OCI-LY1 (cell line): ENCODE results near the gene GLIS1.

Experiments
- H2AFZ ChIP-seq: fragments of 200-600 bp; sonication (generic), shearing (Covaris generic); 2 replicates; pipeline ENCODE4 v1.6.0; 2014; ENCODE audit warnings: antibody characterized with exemption, mild to moderate bottlenecking, low read length
- H3F3A ChIP-seq: fragments of 200-600 bp; sonication (generic), shearing (Covaris generic); 2 replicates; pipeline ENCODE4 v1.6.0; 2014; ENCODE audit warnings: mild to moderate bottlenecking, antibody characterized with exemption, low read length, moderate library complexity; ENCODE audit not compliant: insufficient read depth
- H3K27ac ChIP-seq: fragments of 200-600 bp; sonication (generic); 2 replicates; pipeline ENCODE4 v1.5.1; 2014; ENCODE audit warnings: low read length, mixed run types, mild to moderate bottlenecking, low read depth; ENCODE audit not compliant: poor library complexity, severe bottlenecking
- H3K27me3 ChIP-seq: fragments of 200-600 bp; sonication (generic); 2 replicates; pipeline ENCODE4 v1.6.0; 2014; ENCODE audit warnings: antibody characterized with exemption, mild to moderate bottlenecking, low read length, moderate library complexity; ENCODE audit not compliant: insufficient read depth
- H3K36me3 ChIP-seq: fragments of 200-600 bp; sonication (generic); 2 replicates; pipeline ENCODE4 v1.6.1; 2014; ENCODE audit warnings: mild to moderate bottlenecking, antibody characterized with exemption, low read length, moderate library complexity, mixed read lengths; ENCODE audit not compliant: insufficient read depth
- H3K4me1 ChIP-seq: fragments of 200-600 bp; sonication (generic); 2 replicates; pipeline ENCODE4 v1.5.1; 2014; ENCODE audit warnings: mild to moderate bottlenecking, low read length, moderate library complexity; ENCODE audit not compliant: insufficient read depth, severe bottlenecking
- H3K4me2 ChIP-seq: fragments of 200-600 bp; sonication (generic), shearing (Covaris generic); 2 replicates; pipeline ENCODE4 v1.6.1; 2014; ENCODE audit warnings: low read length
- H3K4me3 ChIP-seq: fragments of 200-600 bp; sonication (generic); 2 replicates; pipeline ENCODE4 v1.5.1; 2014; ENCODE audit warnings: low read length, low read depth, mild to moderate bottlenecking, mixed read lengths; ENCODE audit not compliant: poor library complexity, severe bottlenecking
- H3K79me2 ChIP-seq: fragments of 200-600 bp; shearing (Covaris generic); 2 replicates; pipeline ENCODE4 v1.6.1; 2016; ENCODE audit warnings: mixed run types, low read length, mixed read lengths; ENCODE audit not compliant: insufficient read depth
- H3K9ac ChIP-seq: fragments of 200-600 bp; sonication (generic), shearing (Covaris generic); 2 replicates; pipeline ENCODE4 v1.6.1; 2014; ENCODE audit warnings: mild to moderate bottlenecking, low read length, mixed read lengths
- H3K9me2 ChIP-seq: fragments of 200-600 bp; sonication (generic), shearing (Covaris generic); 2 replicates; pipeline ENCODE4 v1.6.1; 2014; ENCODE audit warnings: low read depth, mild to moderate bottlenecking, low read length, mixed read lengths
- H3K9me3 ChIP-seq: fragments of 200-600 bp; shearing (Covaris generic); 2 replicates; pipeline ENCODE4 v1.6.1; 2014; ENCODE audit warnings: low read length, mixed read lengths
- H4K20me1 ChIP-seq: fragments of 200-600 bp; sonication (generic), shearing (Covaris generic); 2 replicates; pipeline ENCODE4 v1.6.0; 2016; ENCODE audit warnings: mild to moderate bottlenecking, low read length; ENCODE audit not compliant: insufficient read depth
- EZH2 ChIP-seq: fragments of 200-600 bp; sonication (generic), shearing (Covaris generic); IDR thresholded peaks from 2 replicates; pipeline ENCODE4 v1.8.0; 2017; ENCODE audit warnings: borderline replicate concordance, mixed run types, mild to moderate bottlenecking, antibody characterized with exemption, low read length, moderate library complexity, mixed read lengths
- TF ChIP-seq, protein P1 (sequence below): fragments of 200-600 bp; sonication (generic), shearing (Covaris generic); IDR thresholded peaks from 2 replicates; pipeline ENCODE4 v1.5.1; 2017; ENCODE audit warnings: mild to moderate bottlenecking, antibody characterized with exemption, low read length, moderate library complexity, mixed read lengths

The GLIS1 gene

DNA sequence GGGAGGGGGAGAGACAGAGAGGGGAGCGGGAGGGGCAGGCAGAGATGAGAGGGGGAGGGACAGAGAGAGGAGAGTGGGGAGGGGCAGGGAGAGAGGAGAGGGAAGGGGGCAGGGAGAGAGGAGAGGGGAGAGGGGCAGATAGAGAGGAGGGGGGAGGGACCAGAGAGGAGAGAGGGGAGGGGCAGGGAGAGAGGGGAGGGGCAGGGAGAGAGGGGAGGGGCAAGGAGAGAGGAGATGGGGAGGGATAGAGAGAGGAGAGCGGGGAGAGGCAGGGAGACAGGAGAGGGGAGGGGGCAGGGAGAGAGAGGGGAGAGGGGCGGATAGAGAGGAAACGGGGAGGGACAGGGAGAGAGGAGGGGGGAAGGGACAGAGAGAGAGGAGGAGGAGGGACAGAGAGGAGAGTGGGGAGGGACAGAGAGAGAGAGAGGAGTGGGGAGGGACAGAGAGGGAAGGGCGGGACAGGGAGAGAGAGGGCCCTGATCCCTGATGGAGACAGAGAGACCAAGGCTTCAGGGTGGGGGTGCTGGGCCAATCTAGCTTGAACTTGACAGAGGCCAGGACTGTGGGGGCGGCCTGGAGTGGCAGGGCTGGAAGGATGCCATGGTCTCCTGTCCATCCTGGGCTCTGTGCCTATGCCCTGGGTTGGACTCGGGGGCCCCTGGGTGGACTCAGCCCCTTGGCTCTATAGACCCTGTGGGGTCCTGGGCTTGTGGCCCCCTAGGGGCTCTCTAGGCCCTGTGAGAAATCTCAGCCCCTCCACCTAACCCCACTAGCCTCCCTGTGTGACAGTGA is 236.1 kb downstream of the GLIS1 start:
- no peaks in the 10 kb centered on the region for H3K9me2 ChIP-seq
- no peaks in the 10 kb centered on the region for H3K79me2 ChIP-seq
- H4K20me1 ChIP-seq: no peaks in the 10 kb centered on the region
- H3K9me3 ChIP-seq: no peaks in the 10 kb centered on the region
- no peaks in the 10 kb centered on the region for H3K4me1 ChIP-seq
- no peaks in the 10 kb centered on the region for H3F3A ChIP-seq
- TF ChIP-seq, protein P1, sequence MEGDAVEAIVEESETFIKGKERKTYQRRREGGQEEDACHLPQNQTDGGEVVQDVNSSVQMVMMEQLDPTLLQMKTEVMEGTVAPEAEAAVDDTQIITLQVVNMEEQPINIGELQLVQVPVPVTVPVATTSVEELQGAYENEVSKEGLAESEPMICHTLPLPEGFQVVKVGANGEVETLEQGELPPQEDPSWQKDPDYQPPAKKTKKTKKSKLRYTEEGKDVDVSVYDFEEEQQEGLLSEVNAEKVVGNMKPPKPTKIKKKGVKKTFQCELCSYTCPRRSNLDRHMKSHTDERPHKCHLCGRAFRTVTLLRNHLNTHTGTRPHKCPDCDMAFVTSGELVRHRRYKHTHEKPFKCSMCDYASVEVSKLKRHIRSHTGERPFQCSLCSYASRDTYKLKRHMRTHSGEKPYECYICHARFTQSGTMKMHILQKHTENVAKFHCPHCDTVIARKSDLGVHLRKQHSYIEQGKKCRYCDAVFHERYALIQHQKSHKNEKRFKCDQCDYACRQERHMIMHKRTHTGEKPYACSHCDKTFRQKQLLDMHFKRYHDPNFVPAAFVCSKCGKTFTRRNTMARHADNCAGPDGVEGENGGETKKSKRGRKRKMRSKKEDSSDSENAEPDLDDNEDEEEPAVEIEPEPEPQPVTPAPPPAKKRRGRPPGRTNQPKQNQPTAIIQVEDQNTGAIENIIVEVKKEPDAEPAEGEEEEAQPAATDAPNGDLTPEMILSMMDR: no peak
- TF ChIP-seq EZH2: no peak
- H3K27me3 ChIP-seq: peaks cover 4% of the 10 kb centered on the region; the same call in 1 of the 2 replicates
- H3K36me3 ChIP-seq: no peaks in the 10 kb centered on the region
- H3K4me3 ChIP-seq: no peak overlapping the region
- no peak overlapping the region for H3K27ac ChIP-seq
- H3K4me2 ChIP-seq: no peak overlapping the region
- no peak overlapping the region for H2AFZ ChIP-seq
- H3K9ac ChIP-seq: no peak overlapping the region

DNA sequence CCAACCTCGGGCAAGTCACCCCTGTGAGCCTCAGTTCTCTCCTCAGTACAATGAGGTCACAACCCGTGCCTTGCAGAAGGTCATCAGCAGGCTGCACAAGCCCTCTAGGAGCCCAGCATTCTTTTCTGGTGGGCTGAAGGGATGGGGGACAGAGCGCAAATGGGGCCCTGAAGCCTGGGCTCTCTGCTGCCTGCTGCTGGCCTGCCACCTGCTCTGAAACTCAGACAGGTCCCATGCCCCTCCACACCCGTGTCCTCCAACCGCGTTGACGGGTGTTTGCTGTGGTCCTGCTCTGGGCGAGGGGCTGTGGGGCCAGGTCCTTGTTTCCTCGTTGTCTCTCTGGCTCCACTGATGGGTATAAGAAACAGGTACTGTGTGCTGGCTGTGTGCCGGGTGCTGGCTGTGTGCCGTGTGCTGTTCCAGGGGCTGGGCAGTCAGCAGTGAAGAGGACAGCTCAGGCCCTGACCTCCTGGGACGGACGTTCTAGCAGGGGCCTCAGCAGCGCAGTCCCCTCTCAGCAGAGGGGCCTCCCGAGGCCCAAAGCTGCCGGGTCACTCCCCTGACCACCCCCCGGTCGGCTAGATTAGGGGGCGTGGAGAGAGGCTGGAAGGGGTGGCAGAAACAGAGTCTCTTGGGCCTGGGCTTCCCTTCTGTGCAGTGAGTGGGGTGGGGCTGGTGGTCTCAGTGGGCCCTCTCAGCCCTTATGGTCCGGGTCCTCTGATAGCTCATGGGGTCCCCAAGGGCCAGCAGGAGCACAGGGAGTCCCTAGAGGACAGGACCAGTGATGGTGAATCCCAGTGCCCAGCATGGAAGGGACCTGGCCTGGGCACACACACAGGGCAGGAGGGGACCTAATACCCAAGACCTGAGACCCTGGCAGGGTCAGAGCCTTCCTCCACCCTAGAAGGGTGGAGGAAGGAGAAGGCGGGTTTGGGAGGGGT is 237.6 kb downstream of the GLIS1 start:
- Histone ChIP-seq H3K36me3 (no peaks in the 10 kb centered on the region), H4K20me1 (no peaks in the 10 kb centered on the region), H3F3A (no peaks in the 10 kb centered on the region), H2AFZ (no peak overlapping the region), H3K9me3 (no peaks in the 10 kb centered on the region), H3K27ac (no peak overlapping the region), H3K9ac (no peak overlapping the region), H3K27me3 (peaks cover 4% of the 10 kb centered on the region; the same call in 1 of the 2 replicates), H3K4me3 (no peak overlapping the region), H3K4me1 (no peaks in the 10 kb centered on the region), H3K79me2 (no peaks in the 10 kb centered on the region), H3K9me2 (no peaks in the 10 kb centered on the region), H3K4me2 (no peak overlapping the region)
- TF ChIP-seq EZH2: no peak
- TF ChIP-seq, protein P1: no peak

DNA sequence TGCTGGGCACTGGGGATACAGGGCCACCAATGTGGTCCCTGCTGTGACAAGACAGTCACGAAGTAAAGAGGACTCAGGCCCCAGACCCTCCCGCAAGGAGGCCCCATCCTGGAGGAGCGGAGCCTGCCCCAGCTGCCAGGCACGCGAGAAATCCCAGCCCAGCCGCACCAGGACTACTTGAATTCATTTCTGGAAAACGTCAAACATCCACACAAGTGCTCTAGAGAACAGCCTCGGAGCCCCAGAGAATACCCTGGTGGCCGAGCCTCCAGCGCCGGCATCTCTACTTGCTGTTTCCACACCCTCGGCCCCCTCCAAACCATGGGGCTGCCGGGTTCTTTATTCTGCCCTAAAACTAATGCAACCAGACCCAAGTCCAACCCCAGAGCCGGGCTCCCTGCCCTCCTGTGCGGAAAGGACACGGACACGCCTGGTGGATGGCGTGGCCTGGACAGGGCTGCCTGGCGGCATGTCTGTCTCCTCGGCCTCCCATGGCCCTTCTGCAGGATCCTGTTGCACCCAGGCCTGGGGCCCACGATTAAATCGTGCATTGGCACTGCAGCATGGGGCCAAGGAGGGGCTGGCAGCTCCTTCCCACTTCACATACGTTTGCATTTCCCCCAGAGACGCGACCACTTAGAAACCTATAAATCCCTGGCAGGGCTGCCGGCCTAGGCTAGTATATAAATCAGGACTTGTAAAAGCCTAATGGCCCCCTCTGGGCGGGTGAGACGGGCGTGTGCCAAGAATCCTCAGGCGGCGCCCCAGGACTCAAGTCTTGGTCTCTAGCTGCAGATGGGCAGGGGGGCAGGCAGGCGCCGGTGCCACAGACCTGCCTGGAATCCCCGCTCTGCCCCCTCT is 238.5 kb downstream of the GLIS1 start:
- no peaks in the 10 kb centered on the region for H3K9me3 ChIP-seq
- no peaks in the 10 kb centered on the region for H3K4me1 ChIP-seq
- no peak for TF ChIP-seq EZH2
- TF ChIP-seq, protein P1: no peak
- no peak overlapping the region for H3K27ac ChIP-seq
- H3K4me3 ChIP-seq: no peak overlapping the region
- H3K9me2 ChIP-seq: no peaks in the 10 kb centered on the region
- no peak overlapping the region for H3K4me2 ChIP-seq
- no peaks in the 10 kb centered on the region for H3K79me2 ChIP-seq
- H3F3A ChIP-seq: no peaks in the 10 kb centered on the region
- H4K20me1 ChIP-seq: no peaks in the 10 kb centered on the region
- no peak overlapping the region for H2AFZ ChIP-seq
- H3K9ac ChIP-seq: no peak overlapping the region
- no peaks in the 10 kb centered on the region for H3K36me3 ChIP-seq
- H3K27me3 ChIP-seq: peaks cover 2% of the 10 kb centered on the region; the same call in 1 of the 2 replicates
